Activated gamma-delta T cell treated with anti-CD3 and anti-CD28 coated beads, Interleukin-2, amount 50 U/mL, for 16 hours (primary cell): ENCODE measurements around the gene HOMER3.

Experiments
- DNase-seq: peaks from one replicate; pipeline ENCODE4 v3.0.0-alpha.2; 2020; ENCODE audit warnings: low read depth

Gene HOMER3

DNA sequence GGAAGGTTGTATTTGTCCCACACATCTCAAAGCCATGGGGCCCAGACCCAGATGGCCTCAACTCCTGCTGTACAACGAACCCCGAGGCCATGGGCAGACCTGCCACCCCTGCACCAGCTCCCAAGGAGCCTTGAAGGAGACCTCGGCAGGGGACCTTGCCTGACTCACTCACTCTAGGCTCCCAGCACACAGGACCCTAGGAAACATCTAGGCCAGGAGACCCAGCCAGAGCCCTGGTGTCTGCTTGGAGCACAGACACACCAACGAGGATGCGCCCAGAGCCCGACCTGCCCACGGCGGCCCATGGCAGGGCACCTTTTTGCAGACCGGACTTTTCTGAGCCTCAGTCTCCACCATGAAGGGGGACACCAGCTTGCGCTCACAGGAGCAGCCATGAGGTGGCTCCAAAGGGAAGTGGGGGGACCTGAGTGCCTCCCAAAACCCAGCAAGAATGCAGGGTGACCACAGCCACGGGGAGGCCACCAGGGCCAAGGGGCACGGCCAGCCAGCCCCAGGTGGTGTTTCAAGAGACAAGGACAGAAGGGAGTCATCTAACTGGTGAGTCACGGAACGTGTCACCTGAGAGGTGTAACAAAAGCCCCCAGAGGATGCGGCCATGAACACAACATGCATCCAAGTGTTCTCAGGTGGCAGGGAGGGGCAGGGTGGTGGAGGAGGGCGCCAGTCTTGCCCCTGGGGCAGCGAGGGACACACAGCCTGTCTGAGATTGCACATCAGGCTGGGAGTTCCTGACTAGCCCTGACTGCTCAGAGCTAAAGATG lies 40.1 kb downstream of the HOMER3 start:
- no peak for DNase-seq

DNA sequence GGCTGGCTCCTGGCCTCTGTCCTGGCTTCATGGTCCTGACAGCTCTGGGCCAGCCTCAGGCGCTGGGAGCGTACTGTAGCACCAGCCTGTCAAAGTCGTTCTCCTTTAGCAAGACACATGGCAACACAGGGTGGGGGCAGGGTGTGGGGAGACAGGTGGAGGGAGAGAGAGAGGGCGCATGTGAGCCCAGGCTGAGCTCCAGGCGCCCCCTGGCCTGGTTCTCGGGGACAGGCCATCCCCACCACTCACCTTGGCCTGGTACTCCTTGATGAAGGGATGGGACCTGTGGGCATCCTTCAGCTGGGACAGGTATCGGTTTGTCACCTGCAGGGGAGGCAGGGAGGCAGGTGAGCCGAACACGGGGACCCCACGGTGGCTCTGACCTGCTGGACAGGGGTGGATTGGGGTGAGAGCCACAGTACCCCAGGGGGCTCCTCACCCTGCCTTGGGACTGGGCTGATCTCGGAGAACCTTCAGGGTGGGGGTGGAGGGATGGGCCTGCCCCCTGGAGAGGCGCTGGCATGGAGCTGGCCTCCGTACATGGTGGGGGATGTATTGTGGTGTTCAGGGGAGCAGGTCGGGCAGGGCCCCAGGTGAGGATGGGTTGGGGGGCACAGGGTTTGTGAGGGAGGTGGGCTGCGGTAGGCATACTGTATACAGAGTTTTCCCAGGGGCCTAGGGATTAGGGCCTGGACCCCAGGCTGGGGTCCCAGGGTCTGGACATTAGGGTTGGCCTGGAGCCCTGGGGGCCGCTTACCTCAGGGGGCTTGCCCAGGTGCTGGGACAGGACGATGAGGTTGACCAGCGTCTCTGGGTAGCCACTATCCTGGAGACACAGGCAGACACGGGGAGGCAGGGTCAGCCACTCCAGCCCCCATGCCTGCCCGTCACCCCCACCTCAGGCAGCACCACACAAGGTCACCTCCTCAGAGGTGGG lies 41.1 kb downstream of the HOMER3 start:
- no peak for DNase-seq

DNA sequence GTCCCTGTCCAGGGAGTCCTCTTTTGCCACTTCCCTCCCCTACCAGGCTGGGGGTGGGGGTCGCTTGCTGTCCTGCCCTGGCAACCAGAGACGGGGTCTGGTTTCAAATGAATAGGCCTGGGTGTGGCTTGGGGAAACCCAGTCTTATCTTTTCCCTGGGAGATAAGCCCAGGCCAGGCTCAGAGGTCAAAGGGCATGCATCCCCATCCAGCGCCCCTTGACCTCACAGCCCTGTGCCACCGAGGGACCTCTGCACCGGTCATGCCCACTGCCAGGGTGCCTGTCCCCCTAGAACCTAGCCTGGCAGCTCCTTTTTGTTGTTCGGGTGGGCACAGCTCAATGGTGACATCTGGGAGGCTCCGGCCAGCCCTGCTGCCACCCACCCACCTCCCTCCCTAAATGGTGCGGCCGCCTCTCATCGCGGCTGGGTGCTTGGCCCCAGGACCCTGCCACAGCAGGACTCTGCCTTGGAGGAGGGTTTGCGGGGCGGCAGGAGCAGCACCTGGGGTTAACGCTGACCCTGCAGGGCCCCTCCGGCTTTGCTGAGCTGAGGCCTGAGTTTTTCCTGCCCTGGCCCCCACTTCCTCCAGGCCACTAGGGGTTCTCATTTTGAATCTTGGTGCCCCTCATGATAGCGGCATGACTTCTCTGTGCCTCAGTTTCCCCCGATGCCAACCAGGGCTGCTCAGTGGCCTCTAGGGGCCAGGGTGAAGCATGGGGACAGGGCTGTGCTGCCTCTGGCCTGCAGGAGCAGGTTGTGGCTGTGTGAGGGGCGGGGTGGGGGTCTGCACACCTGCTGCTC lies 42.2 kb downstream of the HOMER3 start:
- DNase-seq: no peak

DNA sequence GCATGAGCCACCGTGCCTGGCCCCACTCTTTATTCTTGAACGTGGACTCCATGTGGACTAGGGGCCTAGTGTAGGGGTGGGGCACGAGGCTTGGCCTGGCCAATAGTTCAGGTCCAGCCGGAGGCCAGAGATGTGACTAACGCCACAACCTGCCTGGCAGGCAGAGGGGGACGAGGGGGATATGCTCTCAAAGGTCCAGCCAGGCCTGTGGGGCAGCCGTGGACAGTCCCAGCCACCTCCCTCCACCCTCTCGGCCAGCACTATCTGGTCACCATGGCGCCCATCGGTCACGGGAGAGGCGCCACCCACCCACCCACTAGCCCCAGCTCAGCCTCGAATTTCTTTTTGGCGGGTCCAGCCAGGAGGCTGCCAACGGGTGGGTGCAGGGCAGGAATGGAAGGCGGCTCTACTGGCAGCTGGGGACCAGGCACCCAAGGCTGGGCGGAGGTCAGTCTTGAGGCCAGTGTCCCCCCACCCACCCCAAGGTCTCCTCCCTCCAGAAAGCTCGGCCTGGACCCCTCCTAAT lies 42.9 kb downstream of the HOMER3 start:
- DNase-seq: no peak

DNA sequence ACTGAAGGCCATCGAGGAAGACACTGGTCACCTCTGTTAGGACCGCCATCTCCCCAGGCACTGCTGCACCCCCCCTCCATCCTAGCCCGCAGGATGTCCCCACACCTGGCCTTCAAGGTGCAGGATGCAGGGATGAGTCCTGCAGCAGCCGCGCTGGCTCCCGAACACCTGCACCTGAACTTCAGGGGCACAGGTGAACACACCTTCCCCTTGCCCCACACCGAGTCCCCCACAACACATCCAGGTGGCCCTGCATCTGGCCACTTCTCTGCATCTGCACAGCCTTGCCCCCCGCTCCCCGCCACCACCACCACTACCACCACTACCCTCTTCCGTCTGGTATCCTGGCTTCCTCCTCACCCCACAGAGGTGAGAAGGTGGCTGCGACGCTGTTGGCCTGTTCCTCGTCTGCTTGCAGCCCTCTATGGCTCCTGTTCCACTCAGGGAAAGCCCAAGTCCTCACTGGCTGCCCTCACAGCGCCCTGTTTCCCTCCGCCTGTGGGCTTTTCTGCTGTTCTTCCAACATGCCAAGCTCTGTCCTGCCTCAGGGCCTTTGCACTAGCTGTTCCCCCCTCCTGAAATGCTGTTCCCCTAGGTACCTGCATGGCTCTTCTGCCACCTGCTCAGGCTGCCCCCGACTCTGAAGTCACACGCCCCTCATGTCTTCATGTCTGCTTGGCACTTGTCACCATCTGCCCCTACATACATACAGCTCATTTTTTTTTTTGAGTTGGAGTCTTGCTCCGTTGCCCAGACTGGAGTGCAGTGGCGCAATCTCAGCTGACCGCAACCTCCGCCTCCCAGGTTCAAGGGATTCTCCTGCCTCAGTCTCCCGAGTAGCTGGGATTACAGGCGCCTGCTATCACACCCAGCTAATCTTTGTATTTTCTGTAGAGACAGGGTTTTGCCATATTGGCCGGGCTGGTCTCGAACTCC lies 43.7 kb downstream of the HOMER3 start:
- no peak for DNase-seq

DNA sequence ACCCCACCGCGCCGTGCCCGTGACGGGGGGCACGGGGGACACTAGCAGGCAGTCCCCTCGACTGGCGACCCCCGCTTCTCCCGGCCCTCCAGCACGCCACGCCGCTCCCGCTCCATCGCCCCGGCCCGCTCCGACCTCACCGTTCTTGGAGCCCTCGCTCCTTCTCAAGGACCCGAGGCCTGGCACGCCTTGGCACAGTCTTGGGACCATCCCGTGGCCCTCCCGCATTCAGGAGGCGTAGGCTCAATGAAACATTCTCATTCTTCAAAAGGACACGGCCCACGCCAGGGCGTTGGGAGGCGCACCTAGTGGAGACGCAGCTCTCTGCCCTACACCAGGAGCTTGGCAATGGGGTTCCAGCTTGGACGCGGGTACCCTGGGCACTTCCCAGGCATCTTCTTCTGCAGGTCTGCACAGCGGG lies 44.6 kb downstream of the HOMER3 start:
- no peak for DNase-seq

DNA sequence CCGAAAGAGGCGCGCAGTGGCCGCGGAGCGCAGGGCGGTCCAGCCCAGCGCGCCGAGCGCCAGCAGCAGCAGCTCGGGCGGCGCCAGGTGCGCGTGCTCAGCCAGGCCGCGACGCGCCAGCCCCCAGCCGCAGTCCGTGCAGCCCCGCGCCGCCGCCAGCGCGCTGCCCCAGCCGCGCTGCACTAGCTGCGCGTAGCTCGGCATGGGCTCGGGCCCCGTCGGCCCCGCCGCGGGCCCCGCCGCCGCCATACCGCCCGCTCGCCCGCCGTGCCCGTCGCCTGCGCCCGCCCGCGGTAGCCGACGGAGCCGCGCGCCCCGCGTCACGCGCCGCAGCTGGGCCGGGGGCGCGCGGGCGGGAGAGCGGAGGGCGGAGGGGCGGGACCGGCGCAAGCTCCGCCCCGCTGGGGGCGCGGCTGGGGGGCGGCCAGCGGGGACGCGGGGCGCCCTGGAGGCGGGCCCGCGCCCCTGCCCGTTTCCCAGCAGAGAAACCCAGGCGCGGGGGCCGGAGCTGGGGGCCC lies 45.1 kb downstream of the HOMER3 start, which contains the start of gene CERS1:
TSS of gene CERS1 (minus strand) at position 335 of the 518 bp plus-strand sequence. CDS start at position 249, 86 bp downstream.
- no peak for DNase-seq

DNA sequence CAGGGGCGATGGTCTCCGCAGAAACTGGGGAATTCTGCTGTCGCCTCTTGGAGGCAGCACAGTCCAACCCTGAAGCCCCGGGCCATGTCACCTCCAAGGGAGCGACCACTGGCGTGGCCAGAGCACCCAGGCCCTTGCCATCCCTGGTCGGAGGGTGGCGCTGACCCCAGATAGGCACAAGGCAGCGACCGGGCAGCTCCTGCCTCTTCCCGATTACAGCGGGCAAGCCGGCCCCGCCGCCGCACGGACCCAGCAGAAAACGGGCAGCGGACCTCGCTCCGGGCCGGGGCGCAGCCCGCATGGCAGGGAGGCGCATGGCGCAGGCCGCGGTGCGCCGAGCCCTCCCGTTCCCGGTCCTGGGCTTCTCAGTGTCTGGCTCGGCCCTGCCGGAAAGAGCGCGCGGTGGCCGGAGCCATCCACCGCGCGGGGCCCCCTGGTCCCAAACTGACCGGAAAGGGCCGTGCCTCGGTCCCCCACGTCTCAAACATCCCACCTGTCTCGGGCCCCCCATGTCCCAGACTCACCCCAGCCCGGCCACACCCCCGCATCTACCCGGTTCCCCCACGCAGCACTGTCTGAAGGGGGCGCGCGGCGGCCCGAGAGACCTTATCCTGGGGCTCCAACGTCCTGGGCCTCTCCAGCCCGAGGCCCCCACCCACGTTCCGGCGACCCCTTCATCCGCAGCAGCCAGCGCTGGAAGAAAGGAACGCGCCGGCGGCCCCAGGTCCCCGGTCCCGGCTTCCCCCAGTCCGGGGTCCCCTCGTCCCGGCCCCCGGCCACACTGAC lies 45.8 kb downstream of the HOMER3 start:
- DNase-seq: no peak

DNA sequence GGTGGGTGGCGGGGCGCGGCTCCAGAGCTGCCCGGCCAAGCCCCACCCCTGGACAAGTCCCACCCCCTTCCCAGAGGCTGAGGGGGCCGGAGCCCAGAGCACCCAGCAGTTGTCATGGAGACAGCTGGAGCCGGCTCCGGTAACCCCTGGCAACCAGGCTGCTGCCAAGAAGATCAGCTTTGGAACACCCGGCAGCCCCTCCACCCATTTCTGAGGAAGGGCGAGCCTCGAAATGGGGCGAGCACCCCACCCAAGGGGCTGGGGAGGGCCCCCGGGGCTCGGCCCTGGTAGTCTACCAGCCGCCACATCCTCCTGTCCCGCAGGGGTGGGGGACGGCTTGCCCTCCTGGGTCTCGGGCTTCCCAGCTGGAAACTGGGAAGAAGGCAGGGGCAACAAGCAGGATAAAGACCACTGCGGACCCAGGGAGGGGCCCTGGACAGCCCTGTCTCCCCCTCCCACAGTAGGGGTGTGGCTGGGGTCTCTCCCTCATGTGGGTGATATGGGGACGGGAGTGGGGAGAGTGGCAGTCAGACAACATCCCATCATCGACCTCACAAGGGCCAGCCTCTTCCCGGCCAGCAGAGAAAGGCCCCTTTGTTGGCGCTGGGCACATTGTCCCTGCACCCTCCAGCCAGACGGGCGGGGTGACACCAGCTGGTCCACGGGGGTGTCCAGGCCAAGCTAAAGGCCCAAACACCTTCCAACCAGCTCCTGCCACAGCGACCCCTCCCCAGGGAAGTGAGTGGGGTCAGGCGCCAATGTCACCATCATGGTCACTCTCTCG lies 46.6 kb downstream of the HOMER3 start:
- DNase-seq: no peak

DNA sequence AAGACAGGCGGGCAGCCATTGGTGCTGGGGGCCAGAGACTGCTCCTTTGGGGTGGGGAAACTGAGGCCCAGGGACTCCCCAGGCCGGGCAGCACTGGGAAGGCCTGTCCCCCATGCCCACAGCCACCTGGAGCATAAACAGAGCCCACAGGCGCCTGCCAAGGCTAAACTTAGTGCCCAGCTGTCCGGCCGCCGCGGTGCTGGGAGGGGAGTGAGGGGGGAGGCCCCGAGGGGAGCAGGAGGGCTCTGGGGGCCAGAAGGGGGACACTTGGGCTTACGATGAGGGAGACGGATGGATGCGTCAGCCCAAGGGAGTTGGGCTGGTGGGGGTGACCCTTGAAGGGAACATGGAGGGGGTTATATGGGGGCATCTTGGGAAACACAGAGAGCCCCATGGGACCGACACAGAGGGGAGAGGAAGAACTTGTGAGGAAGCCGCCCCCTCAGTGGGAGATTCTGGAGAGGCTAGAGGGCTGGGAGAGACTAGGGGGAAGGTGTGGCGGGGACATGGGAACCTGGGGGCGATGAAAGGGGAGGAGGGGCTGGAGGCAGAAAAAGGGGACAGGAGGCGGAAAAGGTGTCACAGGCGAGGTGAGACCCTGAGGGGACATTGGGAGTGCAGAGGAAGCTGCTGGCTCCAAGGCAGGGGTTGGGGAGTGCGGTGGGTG lies 47.3 kb downstream of the HOMER3 start:
- no peak for DNase-seq

DNA sequence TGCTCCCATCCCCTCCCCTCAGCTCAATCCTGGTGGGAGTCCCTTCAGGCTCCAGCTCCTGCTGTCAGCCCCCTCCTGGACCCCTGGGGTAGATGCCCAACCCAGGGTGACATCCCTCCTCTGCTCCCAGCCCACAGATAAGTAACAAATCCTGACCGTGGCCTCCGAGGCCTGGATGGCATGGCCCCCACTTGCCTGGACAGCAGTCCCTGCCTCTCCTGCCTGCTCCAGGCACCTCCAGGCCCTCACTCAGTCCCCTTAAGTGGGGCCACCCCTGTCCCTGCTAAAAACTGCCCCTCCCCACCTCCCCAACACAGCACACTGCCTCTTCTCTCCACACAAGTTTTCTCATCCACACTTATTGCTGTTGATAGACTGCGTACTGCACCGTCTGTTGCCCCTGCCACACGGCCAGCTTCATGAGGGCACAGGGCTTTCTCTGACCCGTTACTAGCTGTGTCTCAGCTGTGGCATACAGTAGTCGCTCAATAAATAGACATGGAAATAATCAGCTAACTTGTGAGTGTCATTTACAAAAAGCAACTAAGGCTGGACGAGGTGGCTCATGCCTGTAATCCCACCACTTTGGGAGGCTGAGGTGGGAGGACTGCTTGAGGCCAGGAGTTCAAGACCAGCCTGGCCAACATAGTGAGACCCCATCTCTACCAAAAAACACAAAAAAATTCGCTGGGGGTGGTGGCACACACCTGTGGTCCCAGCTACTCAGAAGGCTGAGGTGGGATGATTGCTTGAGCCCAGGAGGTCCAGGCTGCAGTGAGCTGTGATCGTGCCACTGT lies 50.9 kb downstream of the HOMER3 start:
- DNase-seq: no peak

DNA sequence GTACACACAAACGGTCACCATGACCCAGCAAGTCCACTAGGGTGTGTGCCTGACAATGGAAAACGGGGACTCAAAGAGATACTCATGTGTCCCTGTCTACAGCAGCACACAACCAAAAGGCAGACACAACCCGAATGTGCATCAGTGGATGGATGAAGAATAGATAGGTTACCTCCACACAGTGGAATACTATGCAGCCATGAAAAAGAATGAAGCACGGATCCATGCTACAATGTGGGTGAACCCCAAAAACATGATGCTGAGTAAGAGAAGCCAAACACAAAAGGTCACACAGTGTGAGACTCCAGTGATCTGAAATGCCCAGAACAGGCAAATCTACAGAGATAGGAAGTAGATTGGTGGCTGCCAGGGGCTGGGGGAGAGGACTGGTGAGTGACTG lies 54.0 kb downstream of the HOMER3 start:
- DNase-seq: no peak

DNA sequence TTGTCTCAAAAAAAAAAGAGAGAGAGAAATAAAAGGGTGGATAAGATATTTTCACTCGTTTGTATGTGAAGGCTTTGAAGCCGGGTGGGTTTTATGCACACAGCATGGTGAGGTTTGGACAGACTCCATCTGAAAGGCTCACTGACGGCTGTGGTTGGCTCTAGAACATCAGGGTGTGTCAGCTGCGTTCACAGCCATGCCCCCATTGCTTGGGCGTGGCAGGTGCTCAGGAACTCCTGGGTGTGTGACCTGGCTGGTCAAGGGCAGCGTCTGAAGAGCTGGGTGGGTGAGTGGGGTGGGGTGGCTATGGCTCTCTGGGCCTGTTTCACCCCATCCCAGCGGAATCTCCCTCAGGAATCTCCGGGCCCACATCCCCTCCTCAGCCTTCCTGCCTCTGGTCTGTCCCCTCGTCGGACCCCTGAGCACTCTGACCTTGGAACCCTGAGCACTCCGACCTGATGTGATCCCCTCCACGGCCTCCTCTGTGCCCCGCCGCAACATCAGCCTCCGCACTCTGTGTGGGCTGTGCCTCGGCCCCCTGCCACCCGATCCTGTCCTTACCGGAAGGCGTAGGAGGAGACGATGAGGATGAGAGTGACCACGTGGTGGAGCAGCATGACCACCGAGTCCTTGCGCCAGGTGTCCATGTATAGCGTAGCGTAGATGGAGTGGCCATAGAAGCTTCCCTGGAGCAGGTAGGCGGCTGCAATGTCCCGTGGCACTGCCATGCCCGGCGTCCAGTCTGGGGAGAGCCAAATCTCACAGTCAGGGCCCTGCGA lies 57.3 kb downstream of the HOMER3 start:
- no peak for DNase-seq

DNA sequence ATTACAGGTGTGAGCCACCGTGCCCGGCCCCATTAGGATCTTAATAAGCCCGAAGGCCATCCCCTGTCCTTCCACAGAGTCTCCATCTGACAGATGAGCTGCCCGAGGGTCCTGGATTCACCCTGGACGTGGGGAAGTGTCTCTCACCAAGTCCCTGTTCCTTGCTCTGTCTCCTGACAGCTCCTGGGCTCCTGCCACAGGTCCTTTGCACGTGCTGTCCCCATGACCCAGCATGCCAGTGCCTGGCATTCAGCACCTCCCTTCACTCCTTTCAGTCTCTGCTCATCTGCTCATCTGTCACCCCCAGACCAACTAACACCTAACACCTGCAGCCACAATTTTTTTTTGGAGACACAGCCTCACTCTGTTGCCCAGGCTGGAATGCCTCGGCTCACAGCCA lies 59.5 kb downstream of the HOMER3 start:
- DNase-seq: no peak

DNA sequence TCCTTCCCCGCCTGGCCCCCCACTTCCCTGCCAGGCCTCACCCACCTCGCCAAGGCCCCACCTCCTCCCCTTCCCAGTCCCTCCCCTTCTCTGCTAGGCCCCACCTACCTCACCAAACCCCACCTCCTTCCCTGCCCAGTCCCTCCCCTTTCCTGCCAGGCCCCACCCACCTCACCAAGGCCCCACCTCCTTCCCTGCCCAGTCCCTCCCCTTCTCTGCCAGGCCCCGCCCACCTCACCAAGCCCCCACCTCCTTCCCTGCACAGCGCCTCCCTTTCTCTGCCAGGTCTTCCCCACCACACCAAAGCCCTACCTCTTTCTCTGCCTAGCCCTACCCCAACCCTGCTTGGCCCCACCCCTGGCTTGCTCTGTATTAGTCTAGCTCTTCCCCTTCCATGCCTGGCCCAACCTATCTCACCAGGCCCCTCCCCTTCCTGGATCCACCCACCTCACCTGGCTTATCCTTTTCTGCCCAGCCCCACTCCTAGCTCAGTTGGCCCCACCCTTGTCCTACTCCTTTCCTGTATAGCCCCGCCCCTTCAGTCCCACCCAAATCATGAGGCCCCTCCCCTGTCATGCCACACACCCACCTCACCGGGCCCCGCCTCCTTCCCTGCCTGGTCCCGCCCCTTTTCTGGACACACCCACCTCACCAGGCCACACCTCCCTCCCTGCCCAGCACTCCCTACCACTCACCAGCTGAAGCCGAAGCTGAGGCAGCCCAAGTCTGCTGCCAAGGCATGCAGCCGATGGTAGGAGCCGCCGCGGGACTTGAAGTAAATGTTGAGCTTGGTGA lies 61.2 kb downstream of the HOMER3 start:
- DNase-seq: no peak
